HL-60 (cell line): ENCODE data around the gene CER1.

Experiments used
- TF ChIP-seq, protein P1 (sequence below): IDR thresholded peaks from 2 replicates; pipeline ENCODE4 v1.6.1; 2012; ENCODE audit warnings: low read depth; ENCODE audit not compliant: insufficient replicate concordance
- TF ChIP-seq, protein P2 (sequence below): IDR thresholded peaks from one replicate; pipeline ENCODE4 v1.5.1; 2011; ENCODE audit warnings: low read length, control low read depth, inconsistent platforms; ENCODE audit not compliant: insufficient read depth

DNA sequence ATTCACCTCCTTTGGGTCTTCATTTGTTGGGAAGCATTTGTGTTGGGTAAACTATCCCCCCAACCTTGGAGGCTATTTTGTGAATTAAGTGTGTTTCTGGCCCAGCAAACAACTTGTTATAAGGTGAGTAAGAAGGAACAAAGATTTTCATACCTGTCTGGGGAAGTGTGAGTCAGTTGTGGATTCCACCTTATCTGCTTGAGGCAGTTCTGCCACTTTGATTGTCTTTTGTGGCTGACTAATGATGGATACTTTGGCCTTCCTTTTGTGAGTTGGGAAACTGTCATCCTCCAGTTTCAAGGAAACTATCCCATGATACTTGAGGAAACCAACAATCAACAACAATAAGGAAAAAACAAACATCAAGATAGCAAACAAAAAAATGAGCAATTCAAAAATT, 24.6 kb upstream of the CER1 start:
- TF ChIP-seq, protein P1, sequence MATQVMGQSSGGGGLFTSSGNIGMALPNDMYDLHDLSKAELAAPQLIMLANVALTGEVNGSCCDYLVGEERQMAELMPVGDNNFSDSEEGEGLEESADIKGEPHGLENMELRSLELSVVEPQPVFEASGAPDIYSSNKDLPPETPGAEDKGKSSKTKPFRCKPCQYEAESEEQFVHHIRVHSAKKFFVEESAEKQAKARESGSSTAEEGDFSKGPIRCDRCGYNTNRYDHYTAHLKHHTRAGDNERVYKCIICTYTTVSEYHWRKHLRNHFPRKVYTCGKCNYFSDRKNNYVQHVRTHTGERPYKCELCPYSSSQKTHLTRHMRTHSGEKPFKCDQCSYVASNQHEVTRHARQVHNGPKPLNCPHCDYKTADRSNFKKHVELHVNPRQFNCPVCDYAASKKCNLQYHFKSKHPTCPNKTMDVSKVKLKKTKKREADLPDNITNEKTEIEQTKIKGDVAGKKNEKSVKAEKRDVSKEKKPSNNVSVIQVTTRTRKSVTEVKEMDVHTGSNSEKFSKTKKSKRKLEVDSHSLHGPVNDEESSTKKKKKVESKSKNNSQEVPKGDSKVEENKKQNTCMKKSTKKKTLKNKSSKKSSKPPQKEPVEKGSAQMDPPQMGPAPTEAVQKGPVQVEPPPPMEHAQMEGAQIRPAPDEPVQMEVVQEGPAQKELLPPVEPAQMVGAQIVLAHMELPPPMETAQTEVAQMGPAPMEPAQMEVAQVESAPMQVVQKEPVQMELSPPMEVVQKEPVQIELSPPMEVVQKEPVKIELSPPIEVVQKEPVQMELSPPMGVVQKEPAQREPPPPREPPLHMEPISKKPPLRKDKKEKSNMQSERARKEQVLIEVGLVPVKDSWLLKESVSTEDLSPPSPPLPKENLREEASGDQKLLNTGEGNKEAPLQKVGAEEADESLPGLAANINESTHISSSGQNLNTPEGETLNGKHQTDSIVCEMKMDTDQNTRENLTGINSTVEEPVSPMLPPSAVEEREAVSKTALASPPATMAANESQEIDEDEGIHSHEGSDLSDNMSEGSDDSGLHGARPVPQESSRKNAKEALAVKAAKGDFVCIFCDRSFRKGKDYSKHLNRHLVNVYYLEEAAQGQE = no peak
- TF ChIP-seq, protein P2, sequence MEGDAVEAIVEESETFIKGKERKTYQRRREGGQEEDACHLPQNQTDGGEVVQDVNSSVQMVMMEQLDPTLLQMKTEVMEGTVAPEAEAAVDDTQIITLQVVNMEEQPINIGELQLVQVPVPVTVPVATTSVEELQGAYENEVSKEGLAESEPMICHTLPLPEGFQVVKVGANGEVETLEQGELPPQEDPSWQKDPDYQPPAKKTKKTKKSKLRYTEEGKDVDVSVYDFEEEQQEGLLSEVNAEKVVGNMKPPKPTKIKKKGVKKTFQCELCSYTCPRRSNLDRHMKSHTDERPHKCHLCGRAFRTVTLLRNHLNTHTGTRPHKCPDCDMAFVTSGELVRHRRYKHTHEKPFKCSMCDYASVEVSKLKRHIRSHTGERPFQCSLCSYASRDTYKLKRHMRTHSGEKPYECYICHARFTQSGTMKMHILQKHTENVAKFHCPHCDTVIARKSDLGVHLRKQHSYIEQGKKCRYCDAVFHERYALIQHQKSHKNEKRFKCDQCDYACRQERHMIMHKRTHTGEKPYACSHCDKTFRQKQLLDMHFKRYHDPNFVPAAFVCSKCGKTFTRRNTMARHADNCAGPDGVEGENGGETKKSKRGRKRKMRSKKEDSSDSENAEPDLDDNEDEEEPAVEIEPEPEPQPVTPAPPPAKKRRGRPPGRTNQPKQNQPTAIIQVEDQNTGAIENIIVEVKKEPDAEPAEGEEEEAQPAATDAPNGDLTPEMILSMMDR = no peak
